ENCODE results near the gene TBX6. TPM values are rescaled to one million over a fixed set of nuclear protein-coding genes. Genes with fewer than 3 reads are reported as not detected.
"Not testable (repeated sequence)": the region's sequence is repeated elsewhere in the genome, so short reads cannot be mapped to it uniquely, and the experiment has no call there.

Gene TBX6
- total RNA-seq, 1 donor from 2014 or later, result 0.89 TPM

DNA sequence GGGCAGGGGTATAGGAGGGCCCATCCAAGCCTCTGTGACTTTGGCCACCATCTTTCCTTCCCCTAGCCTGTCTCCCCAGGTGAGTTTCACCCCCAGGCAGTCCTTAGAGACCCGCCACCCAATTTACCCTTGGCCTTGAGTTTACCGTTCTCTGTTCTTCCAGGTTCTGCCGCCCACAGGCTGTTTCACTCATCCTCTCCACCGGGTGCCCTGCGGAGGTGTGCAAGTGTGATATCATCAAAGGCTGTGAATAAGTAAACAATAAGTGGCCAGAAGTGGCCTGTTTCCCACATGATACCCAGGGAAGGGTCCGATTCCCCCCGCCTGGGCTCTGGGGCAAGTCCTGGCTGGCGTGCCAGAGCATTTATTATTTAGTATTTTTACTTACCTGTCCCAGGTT is 45.5 kb downstream of the TBX6 start:
- intact Hi-C loops (cut with micrococcal nuclease), result no loop called here

- intact Hi-C loops (cut with micrococcal nuclease), result no loop called here
These were observed 49.9 kb downstream of the TBX6 start for GRCh38 chr16:30041841-30042240.

GRCh38 chr16:30040690-30041089 is 51.0 kb downstream of the TBX6 start:
- intact Hi-C loops (cut with micrococcal nuclease), result not testable (repeated sequence)

DNA sequence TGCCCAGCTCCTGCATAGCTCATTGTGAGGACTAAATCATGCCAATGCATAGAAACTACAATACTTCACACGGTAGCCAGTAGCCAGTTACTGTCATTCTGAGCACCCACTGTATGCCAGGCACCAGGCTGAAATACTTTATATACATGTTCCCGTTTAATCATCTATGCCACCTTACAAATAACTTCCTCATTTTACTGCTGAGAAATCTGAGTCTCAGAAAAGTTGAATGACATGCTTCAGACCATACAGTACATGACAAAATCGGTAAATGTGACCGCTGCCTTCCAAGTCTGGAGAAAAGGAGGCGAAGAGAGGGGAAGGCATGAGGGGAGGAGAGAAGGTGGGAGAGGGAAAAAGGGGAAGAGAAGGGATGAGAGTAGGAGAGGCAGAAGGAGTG is 51.5 kb downstream of the TBX6 start:
- intact Hi-C loops (cut with micrococcal nuclease), result no loop called here

Other genes with a start within 250 kb of the TBX6 start
- gene CDIPT, start 228.7 kb downstream of the TBX6 start, total RNA-seq, result 60.2 and 61.4 TPM in 2 replicates
- not detected in 2 replicates for gene SEZ6L2, start 192.4 kb downstream of the TBX6 start, total RNA-seq
- 0.16 TPM in 1 of 2 replicates, not detected in the other for gene ASPHD1, start 191.4 kb downstream of the TBX6 start, total RNA-seq
- 34.0 and 36.1 TPM in 2 replicates for gene KCTD13, start 165.7 kb downstream of the TBX6 start, total RNA-seq
- 55.9 and 56.1 TPM in 2 replicates for gene TMEM219, start 129.8 kb downstream of the TBX6 start, total RNA-seq
- gene TAOK2, start 118.1 kb downstream of the TBX6 start, total RNA-seq, result 44.2 and 45.3 TPM in 2 replicates
- 43.0 and 48.2 TPM in 2 replicates for gene HIRIP3, start 96.3 kb downstream of the TBX6 start, total RNA-seq
- 103 and 106 TPM in 2 replicates for gene INO80E, start 95.7 kb downstream of the TBX6 start, total RNA-seq
- gene DOC2A, start 80.9 kb downstream of the TBX6 start, total RNA-seq, result 0.25 TPM in 1 of 2 replicates, not detected in the other
- gene C16orf92, start 68.7 kb downstream of the TBX6 start, total RNA-seq, result not detected in 2 replicates
- gene TLCD3B, start 60.7 kb downstream of the TBX6 start, total RNA-seq, result 2.7 and 3.6 TPM in 2 replicates
- 1,452 and 1,473 TPM in 2 replicates for gene ALDOA, start 26.2 kb downstream of the TBX6 start, total RNA-seq
- gene PPP4C, start 15.9 kb downstream of the TBX6 start, total RNA-seq, result 140 and 145 TPM in 2 replicates
- gene YPEL3, start 4.3 kb upstream of the TBX6 start, total RNA-seq, result 30.6 and 32.8 TPM in 2 replicates
- gene GDPD3, start 21.6 kb upstream of the TBX6 start, total RNA-seq, result 7.7 and 8.7 TPM in 2 replicates
- 52.8 and 61.6 TPM in 2 replicates for gene MAPK3, start 31.3 kb upstream of the TBX6 start, total RNA-seq
- gene CORO1A, start 91.7 kb upstream of the TBX6 start, total RNA-seq, result 1,841 and 1,902 TPM in 2 replicates
- gene BOLA2B, start 101.7 kb upstream of the TBX6 start, total RNA-seq, result 168 and 178 TPM in 2 replicates
- 65.6 and 102 TPM in 2 replicates for gene SLX1A, start 102.0 kb upstream of the TBX6 start, total RNA-seq
- gene SULT1A3, start 107.3 kb upstream of the TBX6 start, total RNA-seq, result 29.5 and 37.5 TPM in 2 replicates
- 15.1 and 23.7 TPM in 2 replicates for gene NPIPB13, start 156.6 kb upstream of the TBX6 start, total RNA-seq

Data from T-helper 2 cell treated with Interferon-gamma antibody and Interleukin-4, amounts not matched to agents 100 ng/mL and 5 ng/mL, for 36 hours (primary cell).